Measurements from ENCODE around the gene UACA. TPM values are rescaled to one million over a fixed set of nuclear protein-coding genes. Genes with fewer than 3 reads are reported as not detected.
A peak's percentile ranks its signal among the peaks of the same experiment; 100 is the strongest.

Gene UACA
- total RNA-seq, 1 donor = 149 TPM

DNA sequence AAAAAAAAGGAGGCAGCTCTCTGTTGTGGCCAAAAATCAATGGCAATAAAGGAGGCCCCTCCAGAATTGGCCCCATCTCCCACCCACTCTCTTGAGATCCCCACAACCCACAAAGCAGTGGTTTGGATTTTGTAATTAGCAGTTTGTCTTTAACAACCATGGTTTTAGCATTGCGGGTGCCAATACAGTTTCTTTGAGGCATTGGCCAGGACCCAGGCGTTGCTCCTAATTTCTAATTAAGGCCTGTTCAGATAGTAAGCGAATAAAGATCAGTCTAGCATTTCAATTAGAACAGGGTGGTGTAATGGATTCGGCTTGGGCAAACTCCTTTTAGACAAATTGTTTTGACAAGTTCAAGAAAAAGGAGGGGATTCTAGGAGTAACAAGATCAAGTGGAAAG lies 23.6 kb upstream of the UACA start:
- no peak for DNase-seq (ENCODE audit: low read depth)
- TF ChIP-seq, protein P1, sequence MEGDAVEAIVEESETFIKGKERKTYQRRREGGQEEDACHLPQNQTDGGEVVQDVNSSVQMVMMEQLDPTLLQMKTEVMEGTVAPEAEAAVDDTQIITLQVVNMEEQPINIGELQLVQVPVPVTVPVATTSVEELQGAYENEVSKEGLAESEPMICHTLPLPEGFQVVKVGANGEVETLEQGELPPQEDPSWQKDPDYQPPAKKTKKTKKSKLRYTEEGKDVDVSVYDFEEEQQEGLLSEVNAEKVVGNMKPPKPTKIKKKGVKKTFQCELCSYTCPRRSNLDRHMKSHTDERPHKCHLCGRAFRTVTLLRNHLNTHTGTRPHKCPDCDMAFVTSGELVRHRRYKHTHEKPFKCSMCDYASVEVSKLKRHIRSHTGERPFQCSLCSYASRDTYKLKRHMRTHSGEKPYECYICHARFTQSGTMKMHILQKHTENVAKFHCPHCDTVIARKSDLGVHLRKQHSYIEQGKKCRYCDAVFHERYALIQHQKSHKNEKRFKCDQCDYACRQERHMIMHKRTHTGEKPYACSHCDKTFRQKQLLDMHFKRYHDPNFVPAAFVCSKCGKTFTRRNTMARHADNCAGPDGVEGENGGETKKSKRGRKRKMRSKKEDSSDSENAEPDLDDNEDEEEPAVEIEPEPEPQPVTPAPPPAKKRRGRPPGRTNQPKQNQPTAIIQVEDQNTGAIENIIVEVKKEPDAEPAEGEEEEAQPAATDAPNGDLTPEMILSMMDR (IDR thresholded peaks at IDR 0.05; ENCODE audit: insufficient read depth, low read length) = no peak

DNA sequence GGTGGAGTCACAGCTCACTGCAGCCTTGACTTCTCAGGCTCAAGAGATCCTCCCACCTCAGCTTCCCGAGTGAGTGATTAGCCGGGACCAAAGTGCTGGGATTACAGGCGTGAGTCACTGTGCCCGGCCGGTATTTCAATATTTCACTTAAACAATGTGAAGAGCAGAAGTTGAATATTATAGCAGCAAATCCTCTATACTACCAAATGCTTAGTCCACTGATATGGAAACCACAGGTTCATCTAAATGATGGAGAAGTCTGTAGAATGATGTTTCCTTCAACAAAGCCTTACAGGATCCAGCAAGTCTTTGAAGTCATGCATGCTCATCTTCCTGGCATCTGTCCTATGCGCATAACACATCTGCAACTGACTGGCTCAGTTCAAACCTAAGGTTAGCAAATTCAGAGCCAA lies 20.3 kb upstream of the UACA start:
- H3K4me3 ChIP-seq (ENCODE audit: low read depth, low read length) = no peak overlapping the region
- DNase-seq (ENCODE audit: low read depth) = peak; percentile 65
- TF ChIP-seq, protein P1 (IDR thresholded peaks at IDR 0.05; ENCODE audit: insufficient read depth, low read length) = no peak

More for the DNA sequence above, 23.6 kb upstream of the UACA start:
- no peak overlapping the region for H3K4me3 ChIP-seq (ENCODE audit: low read depth, low read length)

DNA sequence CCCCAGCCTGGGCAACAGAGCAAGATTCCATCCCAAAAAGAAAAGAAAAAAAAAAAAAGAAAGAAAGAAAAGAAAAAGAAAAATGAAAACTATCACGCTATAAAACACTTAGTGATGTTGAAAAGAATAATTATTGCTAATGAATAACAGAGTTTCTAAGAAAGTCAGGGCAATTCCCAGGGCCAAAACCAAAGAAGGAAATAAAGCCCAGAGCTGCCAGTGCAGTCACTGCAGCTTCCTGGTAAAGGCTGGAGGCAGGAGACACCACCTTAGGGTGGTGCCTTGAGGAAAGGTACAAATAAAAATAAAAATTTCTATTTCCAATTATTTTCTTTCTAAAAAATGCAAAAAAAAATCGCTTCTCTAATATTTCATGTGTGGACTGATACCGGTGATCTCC lies 19.7 kb upstream of the UACA start:
- no peak for DNase-seq (ENCODE audit: low read depth)
- TF ChIP-seq, protein P1 (IDR thresholded peaks at IDR 0.05; ENCODE audit: insufficient read depth, low read length) = no peak
- H3K4me3 ChIP-seq (ENCODE audit: low read depth, low read length) = no peak overlapping the region

DNA sequence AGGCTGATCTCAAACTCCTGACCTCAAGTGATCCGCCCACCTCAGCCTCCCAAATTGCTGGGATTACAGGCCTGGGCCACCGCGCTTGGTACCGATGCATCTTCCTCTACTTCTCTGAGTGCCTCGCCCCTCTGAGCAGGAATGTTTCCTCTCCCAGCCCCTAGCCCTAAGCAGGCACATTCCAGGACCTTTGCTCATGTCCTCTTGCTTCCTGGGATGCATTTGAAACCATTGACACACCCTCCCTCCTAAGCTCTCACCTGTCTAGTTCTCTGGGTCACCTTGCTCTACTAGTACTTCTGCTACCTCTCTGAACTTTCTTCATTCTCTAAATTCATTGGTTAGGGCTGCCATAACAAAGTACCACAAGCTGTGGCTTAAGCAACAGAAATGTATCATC lies 17.9 kb upstream of the UACA start:
- TF ChIP-seq, protein P1 (IDR thresholded peaks at IDR 0.05; ENCODE audit: insufficient read depth, low read length) = no peak
- no peak for DNase-seq (ENCODE audit: low read depth)
- H3K4me3 ChIP-seq (ENCODE audit: low read depth, low read length) = no peak overlapping the region

DNA sequence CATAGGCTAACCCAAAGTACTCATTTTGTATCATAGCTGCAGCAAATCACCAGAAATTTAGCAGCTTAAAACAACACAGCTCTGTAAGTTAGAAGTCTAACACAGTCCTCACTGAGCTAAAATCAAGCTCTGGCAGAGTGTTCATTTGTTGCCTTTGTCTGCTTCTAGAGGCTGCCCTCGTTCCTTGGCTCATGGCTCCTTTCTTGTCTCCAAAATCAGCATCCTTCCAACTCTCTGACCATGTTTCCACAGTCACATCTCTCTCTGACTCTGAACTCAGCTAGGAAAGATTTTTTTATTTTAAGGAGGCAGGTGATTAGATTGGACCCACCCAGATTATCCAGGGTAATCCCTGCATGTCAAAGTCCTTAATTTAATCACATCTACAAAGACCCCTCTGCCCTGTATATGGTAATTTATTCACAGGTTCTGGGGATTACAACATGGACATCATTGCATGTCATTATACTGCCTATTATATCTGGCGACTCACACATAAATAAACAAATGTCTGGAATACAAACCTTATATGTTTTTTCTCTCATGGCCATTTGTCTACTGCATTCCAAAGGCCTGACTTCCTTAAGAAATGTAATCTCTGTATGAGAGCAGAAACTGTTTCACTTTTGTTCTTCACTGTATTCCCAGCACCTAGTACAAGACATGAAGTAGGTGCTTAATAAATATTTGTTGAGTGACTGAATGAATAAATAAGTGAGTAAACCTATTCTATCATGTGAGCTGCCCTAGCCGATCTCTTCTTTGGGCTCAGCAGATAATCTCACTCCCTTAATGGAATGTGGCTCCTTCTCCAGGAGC lies 15.1 kb upstream of the UACA start:
- TF ChIP-seq, protein P1 (IDR thresholded peaks at IDR 0.05; ENCODE audit: insufficient read depth, low read length) = no peak
- DNase-seq (ENCODE audit: low read depth) = peak; percentile 81
- no peak overlapping the region for H3K4me3 ChIP-seq (ENCODE audit: low read depth, low read length)

DNA sequence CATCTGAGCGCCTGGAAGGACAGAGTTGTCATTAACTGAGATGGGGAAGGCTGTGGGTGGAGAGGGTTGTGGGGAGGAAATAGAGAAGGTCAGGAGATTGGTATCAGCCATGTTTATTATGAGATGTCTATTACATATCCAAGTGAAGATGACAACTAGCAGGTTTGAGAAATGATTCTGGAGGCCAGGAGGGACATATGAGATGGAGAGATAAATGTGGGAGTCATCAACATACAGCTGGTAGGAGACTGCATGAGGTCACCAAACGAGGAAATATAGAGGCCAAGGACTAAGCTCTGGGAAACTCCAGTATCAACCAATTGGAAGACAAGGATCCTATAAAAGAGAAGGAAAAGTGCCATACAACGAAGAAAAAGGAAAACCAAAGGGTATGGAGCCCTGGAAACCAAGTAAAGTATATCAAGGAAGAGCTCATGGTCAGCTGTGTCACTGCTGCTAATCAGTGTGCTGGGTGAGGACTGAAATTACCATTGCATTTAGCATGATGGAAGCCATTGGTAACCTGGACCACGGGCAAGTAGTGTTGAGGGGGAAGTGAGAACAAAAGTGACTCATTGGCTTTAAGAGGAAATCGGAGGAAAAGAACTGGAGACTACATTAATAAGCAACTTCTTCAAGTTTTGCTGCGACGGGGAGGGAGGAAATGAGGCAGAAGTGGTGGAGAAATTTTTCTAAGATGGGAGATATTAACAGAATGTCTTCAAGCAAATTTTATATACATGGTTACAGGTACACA lies 14.0 kb upstream of the UACA start:
- TF ChIP-seq, protein P1 (IDR thresholded peaks at IDR 0.05; ENCODE audit: insufficient read depth, low read length) = no peak
- no peak overlapping the region for H3K4me3 ChIP-seq (ENCODE audit: low read depth, low read length)
- DNase-seq (ENCODE audit: low read depth) = no peak

All from fibroblast of the aortic adventitia (primary cell).